Fibroblast of pulmonary artery (primary cell): ENCODE measurements around the gene OR6S1.

Experiments used
- DNase-seq: peaks from one replicate; pipeline ENCODE4 v3.0.0-alpha.2; 2010; ENCODE audit warnings: low read depth
- H3K4me3 ChIP-seq: replicated peaks from 2 replicates; pipeline ENCODE4 v1.5.1; 2011; ENCODE audit warnings: low read depth, mild to moderate bottlenecking, control low read depth, low read length, moderate library complexity
- TF ChIP-seq, protein P1 (sequence below): IDR thresholded peaks from 2 replicates; pipeline ENCODE4 v1.5.1; 2011; ENCODE audit warnings: mild to moderate bottlenecking, control low read depth, low read length, inconsistent platforms; ENCODE audit errors: missing control alignments

Gene OR6S1

DNA sequence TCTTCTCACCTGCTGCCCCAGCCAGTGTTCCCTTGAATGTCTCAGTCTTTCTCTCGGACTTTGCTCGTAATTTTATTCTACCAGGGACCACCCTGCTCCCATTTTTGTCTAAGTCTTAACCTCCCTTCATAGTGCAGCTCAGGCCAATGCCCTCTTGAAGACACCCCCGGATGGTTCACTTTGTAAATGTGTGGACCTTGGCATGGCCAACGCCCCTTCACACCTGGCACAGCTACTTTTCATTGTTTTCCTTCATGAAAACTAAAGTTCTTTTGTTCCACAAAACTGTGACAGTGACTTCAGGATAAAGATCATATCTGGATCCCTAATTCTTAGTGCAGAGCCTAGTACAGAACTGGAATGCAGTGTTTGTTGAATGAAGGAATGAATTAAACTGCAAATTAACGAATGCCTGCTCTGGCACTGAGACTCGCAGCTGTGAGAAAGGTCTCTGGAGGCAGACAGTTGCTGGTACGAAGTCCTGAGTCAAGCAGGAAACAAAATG lies 39.4 kb upstream of the OR6S1 start:
- TF ChIP-seq, protein P1, sequence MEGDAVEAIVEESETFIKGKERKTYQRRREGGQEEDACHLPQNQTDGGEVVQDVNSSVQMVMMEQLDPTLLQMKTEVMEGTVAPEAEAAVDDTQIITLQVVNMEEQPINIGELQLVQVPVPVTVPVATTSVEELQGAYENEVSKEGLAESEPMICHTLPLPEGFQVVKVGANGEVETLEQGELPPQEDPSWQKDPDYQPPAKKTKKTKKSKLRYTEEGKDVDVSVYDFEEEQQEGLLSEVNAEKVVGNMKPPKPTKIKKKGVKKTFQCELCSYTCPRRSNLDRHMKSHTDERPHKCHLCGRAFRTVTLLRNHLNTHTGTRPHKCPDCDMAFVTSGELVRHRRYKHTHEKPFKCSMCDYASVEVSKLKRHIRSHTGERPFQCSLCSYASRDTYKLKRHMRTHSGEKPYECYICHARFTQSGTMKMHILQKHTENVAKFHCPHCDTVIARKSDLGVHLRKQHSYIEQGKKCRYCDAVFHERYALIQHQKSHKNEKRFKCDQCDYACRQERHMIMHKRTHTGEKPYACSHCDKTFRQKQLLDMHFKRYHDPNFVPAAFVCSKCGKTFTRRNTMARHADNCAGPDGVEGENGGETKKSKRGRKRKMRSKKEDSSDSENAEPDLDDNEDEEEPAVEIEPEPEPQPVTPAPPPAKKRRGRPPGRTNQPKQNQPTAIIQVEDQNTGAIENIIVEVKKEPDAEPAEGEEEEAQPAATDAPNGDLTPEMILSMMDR: no peak
- H3K4me3 ChIP-seq: peak overlapping the region; percentile 83
- DNase-seq: no peak

DNA sequence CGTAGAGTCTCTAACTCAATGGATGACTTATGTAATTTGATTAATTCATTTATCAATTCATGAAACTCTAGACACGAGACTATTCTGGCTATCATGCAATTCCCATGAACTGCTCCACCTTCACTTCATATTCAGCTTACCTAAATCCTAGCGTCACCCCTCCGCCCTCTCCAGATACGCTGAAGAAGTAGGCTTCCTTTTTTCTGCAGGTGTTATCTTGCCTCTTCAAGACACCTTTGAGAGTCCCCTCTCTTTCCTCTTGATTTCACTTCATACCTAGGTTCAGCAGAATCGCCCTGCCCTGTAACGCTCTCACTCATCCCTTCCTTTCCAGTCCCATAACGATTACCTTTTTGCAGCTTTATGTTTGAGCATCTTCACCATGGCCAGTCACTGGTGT lies 38.9 kb upstream of the OR6S1 start:
- no peak for DNase-seq
- no peak overlapping the region for H3K4me3 ChIP-seq
- TF ChIP-seq, protein P1: no peak

DNA sequence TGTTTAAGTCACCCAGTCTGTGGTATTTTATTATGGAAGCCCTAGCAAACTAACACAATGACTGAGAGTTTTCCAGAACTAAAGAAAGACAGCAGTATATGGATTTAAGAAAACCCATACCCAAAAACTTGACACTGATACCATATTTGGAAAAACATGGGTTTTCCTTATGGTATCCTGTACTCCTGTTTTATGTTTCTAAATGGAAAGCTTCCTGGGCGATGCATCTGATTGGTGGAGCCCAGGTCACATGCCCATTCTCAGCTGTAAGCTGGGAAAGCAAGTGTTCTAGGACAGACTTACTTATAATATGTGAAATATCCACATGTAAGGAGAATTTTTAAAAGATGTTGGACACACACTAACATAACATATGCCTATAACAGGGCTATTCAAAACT lies 38.4 kb upstream of the OR6S1 start:
- H3K4me3 ChIP-seq: no peak overlapping the region
- DNase-seq: peak; percentile 28
- TF ChIP-seq, protein P1: no peak

DNA sequence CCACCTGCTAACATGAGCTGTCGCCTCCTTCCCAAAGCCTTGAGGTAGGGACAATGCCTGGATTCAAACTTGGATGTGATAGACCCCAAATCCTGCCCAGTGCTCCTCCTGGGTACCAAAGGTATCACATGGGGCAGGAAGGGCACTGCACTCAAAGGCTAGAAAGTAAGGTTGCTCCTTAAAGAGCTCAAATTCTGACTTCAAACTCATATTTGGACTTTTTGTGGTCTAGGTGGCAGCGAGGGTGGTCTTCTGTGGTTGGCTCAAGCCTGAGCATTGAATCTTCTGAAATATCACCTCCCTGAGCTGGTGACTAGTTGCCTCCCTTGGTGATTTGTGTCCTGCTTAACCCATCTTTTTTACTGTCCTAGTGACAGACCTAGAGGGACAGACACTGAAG lies 34.6 kb upstream of the OR6S1 start:
- no peak overlapping the region for H3K4me3 ChIP-seq
- TF ChIP-seq, protein P1: no peak
- DNase-seq: no peak

DNA sequence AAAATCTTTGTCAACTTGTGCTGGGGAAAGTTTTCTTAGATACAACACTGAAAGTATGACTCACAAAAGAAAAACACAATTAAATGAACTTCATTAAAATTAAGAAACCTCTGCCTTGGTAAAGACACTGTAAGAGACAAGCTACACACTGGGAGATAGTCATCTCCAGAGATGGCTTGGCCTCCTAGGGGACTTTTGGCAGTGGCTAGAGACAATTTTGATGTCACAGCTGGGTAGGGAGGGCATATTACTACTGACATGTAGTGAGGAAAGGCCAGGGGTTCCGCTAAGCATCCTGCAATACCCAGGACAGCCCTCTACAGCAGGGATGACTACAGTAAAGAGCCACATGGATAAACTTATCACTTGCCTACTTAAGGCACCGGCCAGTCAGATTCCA lies 34.2 kb upstream of the OR6S1 start:
- TF ChIP-seq, protein P1: no peak
- no peak for DNase-seq
- H3K4me3 ChIP-seq: no peak overlapping the region

DNA sequence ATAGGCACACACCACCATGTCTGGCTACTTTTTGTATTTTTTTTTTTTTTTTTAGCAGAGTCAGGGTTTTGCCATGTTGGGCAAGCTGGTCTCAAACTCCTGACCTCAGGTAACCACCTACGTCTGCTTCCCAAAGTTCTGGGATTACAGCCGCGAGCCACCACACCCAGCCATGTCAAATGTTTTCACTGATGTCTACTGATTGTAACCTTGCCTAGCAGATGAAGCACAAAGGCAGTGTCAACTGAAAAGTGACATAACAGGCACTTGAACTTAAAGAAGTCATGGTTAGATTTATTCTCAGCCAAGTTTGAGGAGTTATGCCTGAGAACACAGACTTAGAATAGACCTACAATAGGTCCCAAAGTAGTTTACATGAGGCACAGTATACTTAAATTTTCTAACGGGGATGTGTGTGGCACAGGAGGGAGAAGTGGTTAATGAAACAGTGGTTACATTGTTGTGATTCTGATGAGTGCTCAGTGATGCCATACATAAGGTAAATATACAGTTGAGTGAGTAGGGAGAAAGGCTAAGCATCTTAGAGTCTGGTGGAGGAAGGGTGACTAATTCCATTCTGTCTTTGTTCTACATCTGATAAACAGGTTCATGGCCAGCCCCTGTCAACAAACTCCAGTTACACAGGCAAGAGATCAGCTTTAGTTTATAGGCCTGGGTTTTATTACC lies 30.2 kb upstream of the OR6S1 start:
- H3K4me3 ChIP-seq: no peak overlapping the region
- TF ChIP-seq, protein P1: no peak
- no peak for DNase-seq

DNA sequence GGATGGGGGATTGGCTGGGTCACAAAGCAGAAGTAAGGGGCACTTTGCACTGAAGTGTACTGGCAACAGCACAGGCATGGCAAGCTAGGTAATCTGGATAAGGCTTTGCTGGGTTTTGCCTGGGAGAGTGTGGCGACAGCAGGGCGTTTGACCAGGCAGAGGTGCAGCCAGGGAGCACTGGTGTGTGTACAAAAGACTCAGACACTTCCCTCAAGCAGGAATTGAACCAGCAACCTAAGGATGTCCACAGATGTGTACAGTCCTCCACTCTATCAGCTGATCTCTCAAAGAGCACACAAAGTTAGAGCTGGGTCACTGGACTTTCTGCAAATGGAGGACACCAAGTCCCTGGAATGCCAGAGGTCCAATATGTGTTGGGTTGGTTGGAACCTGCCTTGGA lies 27.5 kb upstream of the OR6S1 start:
- TF ChIP-seq, protein P1: no peak
- no peak for DNase-seq

More for the DNA sequence above, 27.5 kb upstream of the OR6S1 start:
- no peak overlapping the region for H3K4me3 ChIP-seq
